Hepatocyte (in vitro differentiated cells): ENCODE measurements around the gene IL1RAPL1. TPM values are rescaled to one million over a fixed set of nuclear protein-coding genes. Genes with fewer than 3 reads are reported as not detected.

Source experiments
- DNase-seq: peaks from one replicate; pipeline ENCODE4 v3.0.0-alpha.2; 2016; ENCODE audit warnings: low spot score
- H2AFZ ChIP-seq: fragments of 200-600 bp; sonication (generic); 2 replicates; pipeline ENCODE4 v1.6.0; 2016; ENCODE audit warnings: antibody characterized with exemption, mild to moderate bottlenecking
- H3K27ac ChIP-seq: fragments of 200-600 bp; sonication (generic); 2 replicates; pipeline ENCODE4 v1.5.1; 2016; ENCODE audit warnings: mild to moderate bottlenecking
- H3K27me3 ChIP-seq: fragments of 200-600 bp; sonication (generic); 2 replicates; pipeline ENCODE4 v1.6.1; 2016
- H3K36me3 ChIP-seq: fragments of 200-600 bp; sonication (generic); replicated peaks from 2 replicates; pipeline ENCODE4 v1.5.1; 2016; ENCODE audit warnings: low read depth; ENCODE audit not compliant: insufficient read depth
- H3K4me1 ChIP-seq: fragments of 200-600 bp; sonication (generic); 2 replicates; pipeline ENCODE4 v1.5.1; 2016; ENCODE audit warnings: mild to moderate bottlenecking, moderate library complexity; ENCODE audit not compliant: insufficient read depth
- H3K4me2 ChIP-seq: fragments of 200-600 bp; sonication (generic); 2 replicates; pipeline ENCODE4 v1.6.0; 2016
- H3K4me3 ChIP-seq: fragments of 200-600 bp; sonication (generic); 2 replicates; pipeline ENCODE4 v1.5.1; 2016; ENCODE audit warnings: mild to moderate bottlenecking
- H3K79me2 ChIP-seq: fragments of 200-600 bp; sonication (generic); 2 replicates; pipeline ENCODE4 v1.6.0; 2017; ENCODE audit warnings: mild to moderate bottlenecking
- H3K9me2 ChIP-seq: fragments of 200-600 bp; sonication (generic); replicated peaks from 2 replicates; pipeline ENCODE4 v1.6.0; 2017; ENCODE audit warnings: mild to moderate bottlenecking; ENCODE audit not compliant: insufficient read depth
- H3K9me3 ChIP-seq: fragments of 200-600 bp; sonication (generic); 2 replicates; pipeline ENCODE4 v1.5.1; 2016; ENCODE audit warnings: low read depth, mild to moderate bottlenecking
- H4K20me1 ChIP-seq: fragments of 200-600 bp; sonication (generic); 2 replicates; pipeline ENCODE4 v1.6.0; 2016; ENCODE audit warnings: mild to moderate bottlenecking; ENCODE audit not compliant: insufficient read depth, poor library complexity, severe bottlenecking
- EZH2 ChIP-seq: fragments of 200-600 bp; sonication (generic); IDR thresholded peaks from 2 replicates; pipeline ENCODE4 v1.6.1; 2016; ENCODE audit warnings: antibody characterized with exemption, mild to moderate bottlenecking, borderline replicate concordance
- EZH2phosphoT487 ChIP-seq: fragments of 200-600 bp; sonication (generic); IDR thresholded peaks from one replicate; pipeline ENCODE4 v1.6.1; 2018; ENCODE audit warnings: antibody characterized with exemption, mild to moderate bottlenecking, low read depth, moderate library complexity; ENCODE audit not compliant: unreplicated experiment, severe bottlenecking
- WGBS: methylation state at CpG from one replicate; pipeline ENCODE4 v1.1.6; 2016; ENCODE audit warnings: low lambda C conversion rate; ENCODE audit errors: missing lambda C conversion rate; 5-methylcytosine and 5-hydroxymethylcytosine counted together
- polyA plus RNA-seq: library from polyadenylated mRNA; unstranded; fragments of >200 nt; fragmentation: Nextera tagmentation; extraction: Ambion mirVana; gene quantifications from 2 replicates; pipeline ENCODE4 v1.2.1, GENCODE V29; 2016
- total RNA-seq: library from RNA; depleted of rRNA; stranded (reverse); fragments of >200 nt; gene quantifications from 2 replicates; pipeline ENCODE4 v1.2.3, GENCODE V29; 2014
- TF ChIP-seq, protein P1 (sequence below): fragments of 200-600 bp; sonication (generic); IDR thresholded peaks from 2 replicates; pipeline ENCODE4 v1.5.1; 2016; ENCODE audit warnings: antibody characterized with exemption, mild to moderate bottlenecking; ENCODE audit not compliant: poor library complexity

The IL1RAPL1 gene
- total and polyA plus RNA-seq, 2 experiments from 2014 or later = 0.89 to 2.7 TPM

DNA sequence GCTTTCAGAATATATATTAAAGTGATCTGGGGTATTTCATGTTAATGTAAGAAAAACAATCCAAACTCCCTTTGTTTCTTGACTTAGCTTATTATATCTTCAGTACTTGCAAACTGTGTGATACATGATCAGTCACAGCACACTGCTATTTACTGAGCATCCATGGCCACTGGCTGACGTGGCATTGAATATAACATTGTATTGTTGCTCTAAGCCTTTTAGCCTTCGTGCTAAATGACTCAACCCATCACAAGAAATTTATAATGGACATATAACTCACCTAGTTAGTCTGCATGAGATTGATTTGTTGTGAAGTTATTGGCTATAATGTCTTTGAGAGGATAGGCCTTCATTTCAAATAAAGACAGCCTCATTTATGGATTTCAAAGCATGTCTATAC lies 642.6 kb downstream of the IL1RAPL1 start:
- Histone ChIP-seq H3K27ac (no peak overlapping the region), H3K79me2 (no peaks in the 10 kb centered on the region), H2AFZ (no peak overlapping the region), H3K4me3 (no peak overlapping the region), H3K27me3 (no peaks in the 10 kb centered on the region), H3K9me2 (no peaks in the 10 kb centered on the region), H4K20me1 (no peaks in the 10 kb centered on the region), H3K9me3 (no peaks in the 10 kb centered on the region), H3K36me3 (no peaks in the 10 kb centered on the region), H3K4me2 (no peak overlapping the region), H3K4me1 (no peaks in the 10 kb centered on the region)
- WGBS = 57% methylated on average over 2 of the region's 2 CpGs
- TF ChIP-seq EZH2 (no peak), EZH2phosphoT487 (no peak)
- TF ChIP-seq, protein P1, sequence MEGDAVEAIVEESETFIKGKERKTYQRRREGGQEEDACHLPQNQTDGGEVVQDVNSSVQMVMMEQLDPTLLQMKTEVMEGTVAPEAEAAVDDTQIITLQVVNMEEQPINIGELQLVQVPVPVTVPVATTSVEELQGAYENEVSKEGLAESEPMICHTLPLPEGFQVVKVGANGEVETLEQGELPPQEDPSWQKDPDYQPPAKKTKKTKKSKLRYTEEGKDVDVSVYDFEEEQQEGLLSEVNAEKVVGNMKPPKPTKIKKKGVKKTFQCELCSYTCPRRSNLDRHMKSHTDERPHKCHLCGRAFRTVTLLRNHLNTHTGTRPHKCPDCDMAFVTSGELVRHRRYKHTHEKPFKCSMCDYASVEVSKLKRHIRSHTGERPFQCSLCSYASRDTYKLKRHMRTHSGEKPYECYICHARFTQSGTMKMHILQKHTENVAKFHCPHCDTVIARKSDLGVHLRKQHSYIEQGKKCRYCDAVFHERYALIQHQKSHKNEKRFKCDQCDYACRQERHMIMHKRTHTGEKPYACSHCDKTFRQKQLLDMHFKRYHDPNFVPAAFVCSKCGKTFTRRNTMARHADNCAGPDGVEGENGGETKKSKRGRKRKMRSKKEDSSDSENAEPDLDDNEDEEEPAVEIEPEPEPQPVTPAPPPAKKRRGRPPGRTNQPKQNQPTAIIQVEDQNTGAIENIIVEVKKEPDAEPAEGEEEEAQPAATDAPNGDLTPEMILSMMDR = no peak
- no peak for DNase-seq

DNA sequence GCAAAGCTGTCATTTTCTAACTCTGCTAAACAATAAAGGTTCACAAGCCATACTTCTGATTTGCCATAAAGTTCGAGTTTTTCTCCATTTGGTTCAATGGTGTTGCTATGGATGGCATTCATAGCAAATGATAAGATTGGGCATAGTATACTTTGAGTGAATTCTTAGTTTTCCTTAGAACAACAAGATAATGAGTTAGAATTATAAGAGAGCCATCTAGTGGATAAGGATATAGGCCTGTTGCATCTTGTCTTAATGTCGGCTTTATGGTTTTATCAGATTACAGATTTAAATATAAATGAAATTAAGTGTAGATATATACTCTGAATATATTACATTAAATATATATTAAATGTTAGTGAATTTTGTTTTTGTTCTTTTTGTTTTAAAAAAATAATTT lies 644.6 kb downstream of the IL1RAPL1 start:
- Histone ChIP-seq H3K4me2 (no peak overlapping the region), H3K4me3 (no peak overlapping the region), H3K27me3 (no peaks in the 10 kb centered on the region), H3K4me1 (no peaks in the 10 kb centered on the region), H2AFZ (no peak overlapping the region), H3K27ac (no peak overlapping the region), H3K9me2 (no peaks in the 10 kb centered on the region), H3K36me3 (no peaks in the 10 kb centered on the region), H4K20me1 (no peaks in the 10 kb centered on the region), H3K9me3 (no peaks in the 10 kb centered on the region), H3K79me2 (no peaks in the 10 kb centered on the region)
- no peak for DNase-seq
- TF ChIP-seq, protein P1 = peak; percentile 47
- no peak for TF ChIP-seq EZH2
- WGBS = 65% methylated on average over 2 of the region's 2 CpGs

DNA sequence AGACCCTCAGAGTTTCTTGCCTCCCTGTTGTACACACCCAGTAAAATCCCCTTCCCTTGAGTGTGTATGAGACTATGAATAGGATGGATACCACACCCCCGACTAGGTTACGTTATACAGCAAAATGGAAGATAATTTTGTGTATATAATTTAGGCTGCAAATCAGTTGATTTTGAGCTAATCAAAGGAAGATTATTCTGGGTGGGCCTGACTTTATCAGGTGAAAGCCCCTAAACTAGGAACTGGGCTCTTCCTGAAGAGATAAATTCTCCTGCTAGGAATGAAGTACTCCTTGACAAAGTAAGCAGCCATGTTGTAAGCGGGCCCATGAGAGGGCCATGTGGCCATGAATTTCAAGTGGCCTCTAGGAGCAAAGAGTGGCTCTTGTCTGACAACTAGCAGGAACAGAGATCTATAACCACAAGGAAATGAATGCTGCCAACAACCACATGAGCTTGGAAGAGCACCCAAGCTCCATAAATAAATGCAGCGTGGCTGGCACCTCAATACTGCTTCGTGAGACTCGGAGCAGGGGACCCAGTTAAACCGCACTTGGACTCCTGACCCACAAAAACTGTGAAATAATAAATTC lies 646.4 kb downstream of the IL1RAPL1 start:
- H3K36me3 ChIP-seq = no peaks in the 10 kb centered on the region
- DNase-seq = no peak
- no peaks in the 10 kb centered on the region for H4K20me1 ChIP-seq
- no peak overlapping the region for H2AFZ ChIP-seq
- TF ChIP-seq, protein P1 = no peak
- TF ChIP-seq EZH2 = no peak
- TF ChIP-seq EZH2phosphoT487 = no peak
- no peaks in the 10 kb centered on the region for H3K4me1 ChIP-seq
- no peak overlapping the region for H3K27ac ChIP-seq
- no peak overlapping the region for H3K4me2 ChIP-seq
- no peak overlapping the region for H3K4me3 ChIP-seq
- no peaks in the 10 kb centered on the region for H3K9me2 ChIP-seq
- H3K79me2 ChIP-seq = no peaks in the 10 kb centered on the region
- no peaks in the 10 kb centered on the region for H3K9me3 ChIP-seq
- H3K27me3 ChIP-seq = no peaks in the 10 kb centered on the region
- 81% methylated on average over 7 of the region's 7 CpGs for WGBS

DNA sequence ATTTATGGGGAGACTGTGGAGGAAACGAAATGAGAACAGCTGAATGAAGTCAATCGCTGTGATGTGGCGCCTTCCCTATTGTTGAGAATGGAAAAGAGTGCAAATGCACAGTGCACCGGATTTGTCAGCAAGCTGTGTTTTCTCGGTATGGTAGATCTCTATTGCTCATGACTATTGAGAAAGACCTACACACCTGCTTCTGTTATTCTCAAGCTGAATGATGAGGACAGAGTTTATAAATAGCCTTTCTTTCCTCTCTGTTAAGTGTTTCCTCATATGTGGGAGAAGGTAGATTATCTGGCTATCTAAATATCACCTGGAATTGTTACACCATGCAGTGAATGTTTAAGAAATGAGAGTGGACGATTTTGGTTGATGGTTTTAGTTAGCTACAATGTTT lies 650.7 kb downstream of the IL1RAPL1 start:
- Histone ChIP-seq H3K27ac (no peak overlapping the region), H3K4me1 (no peaks in the 10 kb centered on the region), H3K9me3 (no peaks in the 10 kb centered on the region), H3K36me3 (no peaks in the 10 kb centered on the region), H3K4me3 (no peak overlapping the region), H3K9me2 (no peaks in the 10 kb centered on the region), H2AFZ (no peak overlapping the region), H3K79me2 (no peaks in the 10 kb centered on the region), H4K20me1 (no peaks in the 10 kb centered on the region), H3K4me2 (no peak overlapping the region), H3K27me3 (no peaks in the 10 kb centered on the region)
- no peak for DNase-seq
- WGBS = 71% methylated on average over 6 of the region's 6 CpGs
- TF ChIP-seq EZH2 = no peak
- TF ChIP-seq, protein P1 = no peak
- no peak for TF ChIP-seq EZH2phosphoT487
